Upper lobe of left lung (tissue), 6 donors: ENCODE results near the gene DPEP2. TPM values are rescaled to one million over a fixed set of nuclear protein-coding genes. Genes with fewer than 3 reads are reported as not detected.
"Not testable (repeated sequence)": the region's sequence is repeated elsewhere in the genome, so short reads cannot be mapped to it uniquely, and the experiment has no call there.

ENCODE experiments used
- ATAC-seq, 2 donors: fragments of 200-7000 bp; cut with Tn5 transposase; one replicate each; pipeline ENCODE4 v1.9.1; 2022; ENCODE audit warnings: mild to moderate bottlenecking in 2 of 2, moderate library complexity in 2 of 2; ENCODE audit not compliant: low FRiP score in 2 of 2
- DNase-seq, 2 donors: peaks; one replicate each; pipeline ENCODE4 v3.0.0-alpha.2; 2019 to 2020
- H3K27ac ChIP-seq, 4 donors: fragments of 200-600 bp; sonication (generic); one replicate each; pipeline ENCODE4 v1.5.1; 2016 to 2019
- H3K27me3 ChIP-seq, 4 donors: fragments of 200-600 bp; sonication (generic); one replicate each; pipeline ENCODE4 v1.5.1; 2017 to 2019
- H3K36me3 ChIP-seq, 4 donors: fragments of 200-600 bp; sonication (generic); one replicate each; pipeline ENCODE4 v1.5.1; 2016 to 2019
- H3K4me1 ChIP-seq, 4 donors: fragments of 200-600 bp; sonication (generic); one replicate each; pipeline ENCODE4 v1.5.1; 2018 to 2019
- H3K4me3 ChIP-seq, 4 donors: fragments of 200-600 bp; sonication (generic); one replicate each; pipeline ENCODE4 v1.5.1; 2017 to 2019; ENCODE audit warnings: mild to moderate bottlenecking in 2 of 4, moderate library complexity in 1 of 4
- H3K9me3 ChIP-seq, 4 donors: fragments of 200-600 bp; sonication (generic); one replicate each; pipeline ENCODE4 v1.5.1; 2018 to 2019
- CTCF ChIP-seq, 6 experiments: fragments of 450-650 bp in 4 of 6; fragments of 200-600 bp in 2 of 6; sonication (generic) in 2 of 6; IDR thresholded peaks; one replicate each; pipeline ENCODE4 v1.5.1; 2016 to 2019; ENCODE audit warnings: antibody characterized with exemption in 6 of 6
- EP300 ChIP-seq, 4 donors: sonication (generic); formaldehyde crosslinking; IDR thresholded peaks; one replicate each; pipeline ENCODE4 v1.5.1; 2017; ENCODE audit warnings: antibody characterized with exemption in 4 of 4, control low read depth in 2 of 4
- POLR2A ChIP-seq, 4 donors: fragments of 450-650 bp; IDR thresholded peaks; one replicate each; pipeline ENCODE4 v1.5.1; 2016 to 2017; ENCODE audit warnings: antibody characterized with exemption in 4 of 4, mild to moderate bottlenecking in 2 of 4
- POLR2AphosphoS5 ChIP-seq, 2 donors: sonication (generic); formaldehyde crosslinking; IDR thresholded peaks; one replicate each; pipeline ENCODE4 v1.5.1; 2017; ENCODE audit warnings: antibody characterized with exemption in 2 of 2
- WGBS, 2 donors: methylation state at CpG; one replicate each; pipeline ENCODE4 v1.1.5; 2017 to 2018; 5-methylcytosine and 5-hydroxymethylcytosine counted together
- total RNA-seq, 6 donors: library from RNA; depleted of rRNA in 4 of 6; stranded (reverse); fragments of >200 nt in 4 of 6; gene quantifications; one replicate each; pipeline versions ENCODE4 v1.1.0 to v1.2.1, GENCODE V29; 2016 to 2021
- donor health status: DM: no; HTN: no; CAD: no; lungs with moderate emphysema.
- donor health status: DM: no; HTN: yes; CAD: no; lungs with severe emphysema.

The DPEP2 gene
- total RNA-seq, 6 donors from 2014 or later: 7.1 to 56.6 (median 23.0) TPM

- ATAC-seq: peak; percentile 85 to 90
- peak overlapping the region; percentile 84 to 92 (median 85) for H3K27ac ChIP-seq
- no peak overlapping the region for H3K4me3 ChIP-seq
- H3K4me1 ChIP-seq: peaks cover 10 to 23% (median 18%) of the 10 kb centered on the region in 4 donors
- TF ChIP-seq POLR2A (IDR thresholded peaks at IDR 0.05) (peak in 1 of 4 donors; percentile 64), POLR2AphosphoS5 (IDR thresholded peaks at IDR 0.05) (peak in 1 of 2 donors; percentile 34), CTCF (IDR thresholded peaks at IDR 0.05) (no peak)
- no peaks in the 10 kb centered on the region for H3K9me3 ChIP-seq
- H3K27me3 ChIP-seq: no peaks in the 10 kb centered on the region
- WGBS, 2 donors: 33% methylated on average over 6 of the region's 6 CpGs
- H3K36me3 ChIP-seq: no peaks in the 10 kb centered on the region
- DNase-seq: peak in 1 of 2 donors; percentile 83
Measured at GRCh38 chr16:68005786-68006286, 6.6 kb upstream of the DPEP2 start.

GRCh38 chr16:68005211-68005610 lies 5.9 kb upstream of the DPEP2 start:
- Histone ChIP-seq H3K4me3 (no peak overlapping the region), H3K36me3 (no peaks in the 10 kb centered on the region), H3K27me3 (no peaks in the 10 kb centered on the region), H3K4me1 (peaks cover 13 to 30% (median 23%) of the 10 kb centered on the region in 4 donors), H3K27ac (peak overlapping the region; percentile 84 to 92 (median 85)), H3K9me3 (no peaks in the 10 kb centered on the region)
- ATAC-seq (no peak), DNase-seq (no peak)
- no peak for TF ChIP-seq CTCF (IDR thresholded peaks at IDR 0.05)
- TF ChIP-seq EP300 (IDR thresholded peaks at IDR 0.05): no peak
- TF ChIP-seq POLR2A (IDR thresholded peaks at IDR 0.05): no peak
- TF ChIP-seq POLR2AphosphoS5 (IDR thresholded peaks at IDR 0.05): no peak
- 87 to 88% methylated on average over 9 of the region's 9 CpGs for WGBS, 2 donors

- WGBS, 2 donors: 89 to 96% methylated on average over 4 of the region's 4 CpGs
- ATAC-seq (no peak), DNase-seq (no peak)
- H3K9me3 ChIP-seq: no peaks in the 10 kb centered on the region
- H3K27ac ChIP-seq: no peak overlapping the region
- H3K27me3 ChIP-seq: no peaks in the 10 kb centered on the region
- no peaks in the 10 kb centered on the region for H3K36me3 ChIP-seq
- peaks cover 26 to 44% (median 35%) of the 10 kb centered on the region in 4 donors for H3K4me1 ChIP-seq
- TF ChIP-seq EP300 (IDR thresholded peaks at IDR 0.05) (no peak), POLR2A (IDR thresholded peaks at IDR 0.05) (no peak), POLR2AphosphoS5 (IDR thresholded peaks at IDR 0.05) (no peak), CTCF (IDR thresholded peaks at IDR 0.05) (no peak)
- H3K4me3 ChIP-seq: no peak overlapping the region
Measured at GRCh38 chr16:68003031-68003430, 3.7 kb upstream of the DPEP2 start.

GRCh38 chr16:68000450-68000849 lies 1.2 kb upstream of the DPEP2 start:
- DNase-seq: no peak
- Histone ChIP-seq H3K9me3 (no peaks in the 10 kb centered on the region), H3K36me3 (no peaks in the 10 kb centered on the region), H3K4me1 (peaks cover 25 to 45% (median 31%) of the 10 kb centered on the region in 4 donors), H3K27me3 (no peaks in the 10 kb centered on the region), H3K4me3 (peak overlapping the region in 3 of 4 donors; percentile 9 to 39 (median 35)), H3K27ac (peak overlapping the region; percentile 84 to 91 (median 85))
- WGBS, 2 donors: 20 to 31% methylated on average over 3 of the region's 3 CpGs
- TF ChIP-seq EP300 (IDR thresholded peaks at IDR 0.05): peak in 2 of 4 donors; percentile 16 to 17
- no peak for TF ChIP-seq CTCF (IDR thresholded peaks at IDR 0.05)
- TF ChIP-seq POLR2A (IDR thresholded peaks at IDR 0.05): peak in 1 of 4 donors; percentile 39
- TF ChIP-seq POLR2AphosphoS5 (IDR thresholded peaks at IDR 0.05): peak; percentile 10 to 29
- ATAC-seq: peak; percentile 48 to 68

- Histone ChIP-seq H3K9me3 (no peaks in the 10 kb centered on the region), H3K36me3 (no peaks in the 10 kb centered on the region), H3K27me3 (no peaks in the 10 kb centered on the region), H3K4me3 (peak overlapping the region in 3 of 4 donors; percentile 9 to 39 (median 35)), H3K27ac (peak overlapping the region; percentile 84 to 91 (median 85)), H3K4me1 (peaks cover 21 to 41% (median 30%) of the 10 kb centered on the region in 4 donors)
- peak; percentile 8 to 73 for ATAC-seq
- WGBS, 2 donors: 27 to 51% methylated on average over 2 of the region's 2 CpGs
- no peak for TF ChIP-seq POLR2A (IDR thresholded peaks at IDR 0.05)
- no peak for TF ChIP-seq EP300 (IDR thresholded peaks at IDR 0.05)
- no peak for TF ChIP-seq POLR2AphosphoS5 (IDR thresholded peaks at IDR 0.05)
- no peak for TF ChIP-seq CTCF (IDR thresholded peaks at IDR 0.05)
- no peak for DNase-seq
Measured at GRCh38 chr16:67999985-68000384, 701 bp upstream of the DPEP2 start.

- not testable (repeated sequence) for H3K9me3 ChIP-seq, ATAC-seq, H3K36me3 ChIP-seq, H3K27me3 ChIP-seq
- H3K4me1 ChIP-seq: peaks cover 27 to 45% (median 38%) of the 10 kb centered on the region in 4 donors
- peak in 1 of 2 donors; percentile 77 for DNase-seq
- H3K27ac ChIP-seq: peak overlapping the region; percentile 84 to 91 (median 85)
- WGBS, 2 donors: 92 to 100% methylated on average over 1 to 21 of the region's 36 CpGs
- H3K4me3 ChIP-seq: peak overlapping the region in 3 of 4 donors; percentile 16 to 39 (median 35)
Measured at GRCh38 chr16:67998231-67998778, 979 bp downstream of the DPEP2 start.
